ENCODE results near the gene NHSL2. TPM values are rescaled to one million over a fixed set of nuclear protein-coding genes. Genes with fewer than 3 reads are reported as not detected.

The NHSL2 gene
- total RNA-seq, 8 experiments from 2014 or later = 0.13 to 5.0 (median 1.3) TPM

DNA sequence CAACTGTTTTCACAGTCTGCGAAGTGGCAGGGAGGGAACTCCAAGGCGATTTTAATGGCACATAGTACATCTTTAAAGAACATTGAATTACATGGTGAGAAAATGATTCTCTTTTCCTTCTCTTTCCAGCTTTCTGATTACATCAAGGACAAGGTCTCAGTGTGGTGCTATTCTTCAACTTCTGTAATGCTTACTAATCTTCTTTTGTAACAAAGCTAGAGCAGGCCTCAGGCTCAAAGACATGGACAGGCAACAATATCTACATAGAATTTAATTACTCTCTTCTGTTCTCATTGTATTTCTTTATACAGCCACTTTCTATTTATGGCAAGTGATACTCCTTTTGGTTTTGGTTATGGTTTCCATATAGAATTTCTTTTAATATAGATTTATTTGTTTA lies 172.6 kb downstream of the NHSL2 start:
- ATAC-seq (replicated peaks in 6 of 8) = no peak
- no peak overlapping the region for H3K27ac ChIP-seq
- no peak overlapping the region for H3K4me3 ChIP-seq
- 28 to 71% methylated on average over 2 of the region's 2 CpGs; no CpG with 5 or more reads in 8 of the 10 experiments for WGBS, 10 experiments
- in situ Hi-C loops (cut with MboI; ENCODE audit: low pct_unique_long_range_greater_than_20kb in 2 of 9, low sequenced_read_pairs in 9 of 9, unreplicated experiment in 9 of 9) = no loop called here
- peaks cover 20 to 44% of the 10 kb centered on the region in 2 donors for H3K4me1 ChIP-seq (replicated peaks in 1 of 2)

DNA sequence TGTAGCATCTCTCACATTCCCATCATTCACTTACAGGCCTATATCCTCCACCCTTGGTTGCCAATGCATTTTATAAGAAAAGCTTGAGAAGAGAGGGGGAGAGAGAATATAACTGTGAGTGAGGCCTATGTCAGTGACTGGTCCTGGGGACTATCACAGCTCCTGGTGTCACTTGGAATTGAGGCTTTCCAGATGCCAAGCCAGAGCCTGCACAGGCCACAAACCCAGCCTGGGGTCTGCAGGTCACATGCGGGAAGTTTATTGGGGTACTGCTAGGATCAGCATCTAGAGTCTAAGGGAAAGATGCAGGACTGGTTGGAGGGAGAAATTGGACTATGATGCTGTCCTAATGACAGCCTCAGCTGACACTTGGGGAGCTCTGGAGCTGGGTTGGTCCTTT lies 173.5 kb downstream of the NHSL2 start:
- in situ Hi-C loops (cut with MboI; ENCODE audit: low pct_unique_long_range_greater_than_20kb in 2 of 9, low sequenced_read_pairs in 9 of 9, unreplicated experiment in 9 of 9) = no loop called here
- Histone ChIP-seq H3K4me3 (no peak overlapping the region), H3K27ac (no peak overlapping the region), H3K4me1 (replicated peaks in 1 of 2) (peaks cover 20 to 40% of the 10 kb centered on the region in 2 donors)
- no peak for ATAC-seq (replicated peaks in 6 of 8)
- WGBS, 10 experiments = 25 to 40% methylated on average over 1 of the region's 1 CpG; no CpG with 5 or more reads in 8 of the 10 experiments

DNA sequence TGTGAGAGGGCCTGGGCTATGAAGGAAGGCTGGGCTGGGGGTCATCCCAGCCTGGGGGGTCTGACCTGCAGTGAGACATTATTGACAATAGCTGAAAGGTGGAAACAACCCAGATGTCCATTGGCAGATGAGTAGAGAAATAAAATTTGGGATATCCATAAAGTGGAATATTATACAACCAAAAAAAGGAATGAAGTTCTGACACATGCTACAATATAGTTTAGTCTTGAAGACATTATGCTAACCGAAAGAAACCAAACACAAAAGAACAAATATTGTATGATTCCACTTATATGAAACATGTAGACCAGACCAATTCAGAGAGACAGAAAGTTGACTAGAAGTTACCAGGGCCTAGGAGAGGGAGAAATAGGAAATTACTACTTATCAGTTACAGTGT lies 176.3 kb downstream of the NHSL2 start:
- ATAC-seq (replicated peaks in 6 of 8) = no peak
- in situ Hi-C loops (cut with MboI; ENCODE audit: low pct_unique_long_range_greater_than_20kb in 2 of 9, low sequenced_read_pairs in 9 of 9, unreplicated experiment in 9 of 9) = no loop called here
- Histone ChIP-seq H3K4me1 (replicated peaks in 1 of 2) (peaks cover 8 to 13% of the 10 kb centered on the region in 2 donors), H3K27ac (no peak overlapping the region), H3K4me3 (no peak overlapping the region)
- 33 to 100% methylated on average over 1 of the region's 1 CpG; no CpG with 5 or more reads in 8 of the 10 experiments for WGBS, 10 experiments

DNA sequence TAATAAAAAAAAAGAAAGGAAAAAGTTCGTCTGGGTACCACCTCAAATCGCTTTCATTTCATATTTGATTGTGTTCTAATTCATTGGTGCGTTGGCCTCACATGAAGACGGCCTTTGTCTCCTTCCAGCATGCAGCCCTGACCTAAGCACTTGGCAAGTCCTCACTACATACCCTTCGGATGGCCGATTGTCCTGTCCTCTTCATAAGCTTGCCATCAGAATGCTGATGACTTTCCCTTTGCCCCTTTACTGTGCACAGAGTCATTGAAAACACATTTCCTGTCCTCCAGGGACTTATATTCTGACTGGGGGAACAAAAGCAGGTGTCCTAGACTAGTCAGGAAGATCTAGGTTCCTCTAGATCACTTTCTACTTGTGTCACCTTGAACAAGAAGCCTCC lies 178.1 kb downstream of the NHSL2 start:
- no peak overlapping the region for H3K27ac ChIP-seq
- H3K4me3 ChIP-seq = no peak overlapping the region
- ATAC-seq (replicated peaks in 6 of 8) = no peak
- in situ Hi-C loops (cut with MboI; ENCODE audit: low pct_unique_long_range_greater_than_20kb in 2 of 9, low sequenced_read_pairs in 9 of 9, unreplicated experiment in 9 of 9) = no loop called here
- no peaks in the 10 kb centered on the region for H3K4me1 ChIP-seq (replicated peaks in 1 of 2)
- WGBS, 10 experiments = 79 to 100% (median 80%) methylated on average over 1 to 2 of the region's 6 CpGs; no CpG with 5 or more reads in 7 of the 10 experiments

DNA sequence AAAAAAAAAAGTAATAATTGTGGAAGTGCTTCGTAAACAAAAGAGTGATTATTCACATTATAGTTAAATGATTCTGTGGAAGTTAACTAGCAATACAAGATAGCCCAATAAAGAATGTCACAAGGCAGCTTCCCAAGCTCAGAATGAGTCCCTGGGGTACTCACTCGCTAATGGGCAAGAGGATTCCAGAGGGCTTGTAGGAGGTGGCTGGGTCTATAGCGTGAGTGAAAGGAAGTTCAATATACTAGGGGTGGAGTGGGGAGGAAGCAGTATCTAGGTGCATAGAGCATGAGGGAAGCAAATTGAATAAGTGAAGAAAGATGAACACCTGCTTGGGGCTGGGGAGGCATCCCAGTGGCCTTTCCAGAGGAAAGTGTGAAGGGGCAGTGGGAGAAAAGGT lies 178.6 kb downstream of the NHSL2 start:
- peaks cover 0 to 3% of the 10 kb centered on the region in 2 donors for H3K4me1 ChIP-seq (replicated peaks in 1 of 2)
- in situ Hi-C loops (cut with MboI; ENCODE audit: low pct_unique_long_range_greater_than_20kb in 2 of 9, low sequenced_read_pairs in 9 of 9, unreplicated experiment in 9 of 9) = no loop called here
- no peak overlapping the region for H3K4me3 ChIP-seq
- peak in 3 of 8 experiments; percentile 49 to 60 (median 52) for ATAC-seq (replicated peaks in 6 of 8)
- no peak overlapping the region for H3K27ac ChIP-seq
- WGBS, 10 experiments = 0 to 100% (median 70%) methylated on average over 1 to 3 of the region's 3 CpGs; no CpG with 5 or more reads in 5 of the 10 experiments

DNA sequence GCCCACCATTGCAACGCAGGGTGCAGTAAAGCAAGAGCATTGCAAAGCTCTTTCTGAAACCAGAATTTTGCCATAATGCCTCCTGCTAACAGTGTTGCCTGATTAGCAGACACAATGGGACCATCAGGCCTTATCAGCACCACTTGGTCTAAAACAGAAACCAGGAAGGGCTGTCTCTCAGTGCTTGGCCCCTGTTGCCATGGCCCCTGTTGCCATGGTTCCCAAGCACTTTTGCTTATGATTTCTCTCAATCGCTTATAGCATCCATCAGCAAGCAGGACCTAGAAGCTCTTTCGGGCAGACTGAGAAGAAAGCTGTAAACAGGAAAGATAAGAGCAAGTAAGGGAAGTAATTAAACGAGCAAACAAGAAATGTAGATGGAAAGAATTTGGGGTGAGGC lies 184.2 kb downstream of the NHSL2 start:
- WGBS, 10 experiments = 0 to 100% (median 40%) methylated on average over 1 to 3 of the region's 4 CpGs; no CpG with 5 or more reads in 3 of the 10 experiments
- peak in 5 of 8 experiments; percentile 93 to 99 (median 98) for ATAC-seq (replicated peaks in 6 of 8)
- Histone ChIP-seq H3K4me1 (replicated peaks in 1 of 2) (peaks cover 15 to 20% of the 10 kb centered on the region in 2 donors), H3K4me3 (no peak overlapping the region), H3K27ac (peak overlapping the region in 1 of 2 donors; percentile 29)
- in situ Hi-C loops (cut with MboI; ENCODE audit: low pct_unique_long_range_greater_than_20kb in 2 of 9, low sequenced_read_pairs in 9 of 9, unreplicated experiment in 9 of 9) = no loop called here

DNA sequence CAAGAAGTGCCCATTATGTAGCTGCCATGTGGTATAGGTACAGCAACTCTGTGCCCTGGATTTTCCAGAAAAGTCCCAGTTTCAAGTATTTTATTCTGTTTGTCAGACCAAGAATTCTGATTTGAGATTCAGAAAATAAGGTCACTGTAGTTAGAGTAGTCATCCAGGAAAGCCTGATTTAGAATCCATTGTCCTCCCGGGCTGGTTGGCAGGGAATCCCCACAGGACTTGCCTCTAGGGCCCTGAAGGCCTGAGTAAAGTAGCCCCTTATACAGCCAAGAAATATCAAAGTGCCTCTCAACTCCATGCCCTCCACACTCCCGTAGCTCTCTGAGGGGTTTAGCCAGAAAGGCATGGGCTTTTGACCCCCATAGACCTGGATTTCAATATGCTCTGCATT lies 184.7 kb downstream of the NHSL2 start:
- peaks cover 15 to 20% of the 10 kb centered on the region in 2 donors for H3K4me1 ChIP-seq (replicated peaks in 1 of 2)
- WGBS, 10 experiments = 18 to 60% (median 39%) methylated on average over 1 to 2 of the region's 2 CpGs; no CpG with 5 or more reads in 7 of the 10 experiments
- in situ Hi-C loops (cut with MboI; ENCODE audit: low pct_unique_long_range_greater_than_20kb in 2 of 9, low sequenced_read_pairs in 9 of 9, unreplicated experiment in 9 of 9) = no loop called here
- no peak overlapping the region for H3K4me3 ChIP-seq
- H3K27ac ChIP-seq = no peak overlapping the region
- peak in 5 of 8 experiments; percentile 19 to 40 (median 33) for ATAC-seq (replicated peaks in 6 of 8)

DNA sequence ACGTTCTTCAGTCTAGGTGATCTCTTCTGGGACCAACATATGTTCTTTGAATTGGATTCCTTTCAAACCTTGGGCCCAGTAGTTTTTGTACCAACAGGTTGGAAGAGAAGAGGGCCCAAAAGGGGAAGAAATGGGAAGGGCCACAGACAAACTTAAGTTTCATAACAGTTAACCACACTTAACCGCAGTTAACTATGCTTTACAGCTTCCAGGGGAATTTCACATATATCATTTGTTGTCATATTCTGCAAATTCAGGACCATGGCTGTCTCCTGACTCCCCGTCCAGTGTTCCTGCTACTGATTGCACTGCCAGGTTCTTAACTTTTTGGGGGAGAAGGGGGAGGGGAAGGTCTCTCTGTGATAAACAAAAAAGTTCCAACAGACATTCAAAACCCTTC lies 186.5 kb downstream of the NHSL2 start:
- in situ Hi-C loops (cut with MboI; ENCODE audit: low pct_unique_long_range_greater_than_20kb in 2 of 9, low sequenced_read_pairs in 9 of 9, unreplicated experiment in 9 of 9) = no loop called here
- H3K27ac ChIP-seq = no peak overlapping the region
- no peak for ATAC-seq (replicated peaks in 6 of 8)
- peaks cover 15 to 20% of the 10 kb centered on the region in 2 donors for H3K4me1 ChIP-seq (replicated peaks in 1 of 2)
- 37 to 100% (median 75%) methylated on average over 1 to 2 of the region's 3 CpGs; no CpG with 5 or more reads in 6 of the 10 experiments for WGBS, 10 experiments
- H3K4me3 ChIP-seq = no peak overlapping the region

DNA sequence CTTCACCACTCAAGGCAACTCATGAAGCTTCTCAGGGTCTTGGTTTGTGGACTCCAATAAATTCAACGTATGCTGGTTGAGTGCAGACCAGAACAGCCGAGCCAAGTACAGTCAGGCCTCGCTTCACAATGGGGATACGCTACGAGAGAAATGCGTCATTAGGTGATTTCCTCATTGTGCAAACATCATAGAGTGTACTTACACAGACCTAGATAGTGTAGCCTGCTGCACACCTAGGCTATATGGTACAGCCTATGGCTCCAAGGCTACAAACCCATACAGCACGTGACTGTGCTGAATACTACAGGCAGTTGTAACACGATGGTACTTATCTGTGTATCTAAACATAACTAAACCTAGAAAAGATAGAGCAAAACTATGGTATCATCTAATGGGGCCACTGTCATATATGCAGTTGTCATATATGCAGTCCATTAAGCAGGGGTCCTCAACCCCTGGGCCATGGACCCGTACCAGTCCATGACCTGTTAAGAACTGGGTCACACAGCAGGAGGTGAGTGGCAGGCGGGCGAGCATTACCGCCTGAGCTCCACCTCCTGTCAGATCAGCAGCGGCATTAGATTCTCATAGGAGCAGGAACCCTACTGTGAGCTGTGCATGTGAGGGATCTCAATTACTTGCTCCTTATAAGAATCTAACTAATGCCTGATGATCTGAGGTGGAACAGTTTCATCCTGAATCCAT lies 189.6 kb downstream of the NHSL2 start:
- Histone ChIP-seq H3K4me1 (replicated peaks in 1 of 2) (peaks cover 6 to 8% of the 10 kb centered on the region in 2 donors), H3K4me3 (no peak overlapping the region), H3K27ac (no peak overlapping the region)
- 33 to 80% (median 45%) methylated on average over 1 to 2 of the region's 13 CpGs; no CpG with 5 or more reads in 6 of the 10 experiments for WGBS, 10 experiments
- in situ Hi-C loops (cut with MboI; ENCODE audit: low pct_unique_long_range_greater_than_20kb in 2 of 9, low sequenced_read_pairs in 9 of 9, unreplicated experiment in 9 of 9) = no loop called here
- ATAC-seq (replicated peaks in 6 of 8) = no peak

DNA sequence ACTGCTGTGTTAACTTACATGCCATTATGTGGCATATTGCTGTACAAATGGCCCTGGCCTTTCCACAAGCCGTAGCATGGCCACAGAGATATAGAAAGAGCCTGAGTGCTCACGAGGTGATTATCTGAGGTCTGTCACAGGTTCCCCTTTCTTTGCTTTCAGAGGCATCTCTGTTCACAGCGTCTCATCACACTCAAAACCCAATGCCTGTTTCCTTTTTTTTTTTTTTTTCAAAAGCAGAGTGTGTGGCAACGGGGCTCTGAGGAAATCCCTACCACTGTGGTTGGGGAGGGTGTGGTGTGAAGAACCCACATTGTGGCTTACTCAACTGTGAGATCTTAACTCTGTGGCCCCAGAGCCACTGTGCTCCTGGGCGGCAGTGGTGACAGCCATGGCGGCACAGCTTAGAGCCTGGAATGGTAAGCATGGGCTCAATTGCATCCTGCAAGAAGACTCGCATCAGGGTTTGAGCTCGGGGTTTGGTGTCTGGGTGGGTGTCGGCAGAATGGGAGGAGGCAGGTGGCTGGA lies 190.2 kb downstream of the NHSL2 start:
- no peak for ATAC-seq (replicated peaks in 6 of 8)
- H3K4me3 ChIP-seq = no peak overlapping the region
- 0 to 83% (median 57%) methylated on average over 1 to 7 of the region's 9 CpGs; no CpG with 5 or more reads in 7 of the 10 experiments for WGBS, 10 experiments
- in situ Hi-C loops (cut with MboI; ENCODE audit: low pct_unique_long_range_greater_than_20kb in 2 of 9, low sequenced_read_pairs in 9 of 9, unreplicated experiment in 9 of 9) = no loop called here
- no peak overlapping the region for H3K27ac ChIP-seq
- peaks cover under 1 to 2% of the 10 kb centered on the region in 2 donors for H3K4me1 ChIP-seq (replicated peaks in 1 of 2)

DNA sequence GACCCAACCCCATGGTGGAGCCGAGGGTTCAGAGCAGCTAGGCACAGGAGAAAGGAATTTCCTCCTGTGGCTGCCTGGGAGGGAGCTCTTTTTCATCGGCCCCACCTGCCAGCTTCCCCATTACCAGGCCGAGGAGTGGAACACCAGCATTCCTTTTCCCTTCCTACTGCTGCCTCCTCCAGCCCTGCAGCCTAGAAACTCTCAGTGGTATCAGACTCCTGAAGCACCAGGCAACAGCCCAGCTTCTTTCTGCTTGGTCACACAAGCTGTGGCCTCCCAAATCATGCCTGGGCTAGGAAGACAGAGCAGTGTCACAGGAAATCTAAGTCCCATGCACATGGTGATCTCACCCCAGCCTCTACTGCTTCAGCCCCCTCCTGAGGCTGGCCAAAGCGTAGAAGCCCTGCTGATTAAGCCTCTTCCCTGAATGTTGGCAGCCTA lies 191.0 kb downstream of the NHSL2 start:
- peak in 5 of 8 experiments; percentile 26 to 83 (median 53) for ATAC-seq (replicated peaks in 6 of 8)
- WGBS, 10 experiments = 30 to 83% methylated on average over 1 to 2 of the region's 4 CpGs; no CpG with 5 or more reads in 8 of the 10 experiments
- Histone ChIP-seq H3K27ac (no peak overlapping the region), H3K4me3 (no peak overlapping the region), H3K4me1 (replicated peaks in 1 of 2) (no peaks in the 10 kb centered on the region)
- in situ Hi-C loops (cut with MboI; ENCODE audit: low pct_unique_long_range_greater_than_20kb in 2 of 9, low sequenced_read_pairs in 9 of 9, unreplicated experiment in 9 of 9) = no loop called here

DNA sequence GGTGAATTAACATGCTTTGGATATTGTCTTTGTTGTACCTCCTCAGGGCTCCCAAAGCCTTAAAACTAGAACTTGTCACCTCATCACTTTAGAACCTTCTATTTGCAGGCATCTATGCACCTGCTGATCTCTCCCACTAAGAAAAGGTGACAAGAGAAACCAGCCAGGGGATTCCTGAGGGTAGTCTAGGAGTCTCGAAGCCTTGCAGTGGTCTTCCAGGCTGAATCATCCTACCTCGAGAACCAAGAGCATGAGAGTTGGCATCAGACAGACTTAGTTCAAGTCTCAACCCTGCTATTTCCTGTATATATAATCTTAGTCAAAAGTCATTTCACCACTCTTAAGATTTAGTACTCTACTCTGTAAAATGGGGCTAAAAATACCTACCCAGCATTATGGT lies 191.5 kb downstream of the NHSL2 start:
- no peak for ATAC-seq (replicated peaks in 6 of 8)
- in situ Hi-C loops (cut with MboI; ENCODE audit: low pct_unique_long_range_greater_than_20kb in 2 of 9, low sequenced_read_pairs in 9 of 9, unreplicated experiment in 9 of 9) = no loop called here
- WGBS, 10 experiments = 0 to 64% (median 40%) methylated on average over 1 to 2 of the region's 2 CpGs; no CpG with 5 or more reads in 7 of the 10 experiments
- Histone ChIP-seq H3K4me1 (replicated peaks in 1 of 2) (no peaks in the 10 kb centered on the region), H3K4me3 (no peak overlapping the region), H3K27ac (no peak overlapping the region)

DNA sequence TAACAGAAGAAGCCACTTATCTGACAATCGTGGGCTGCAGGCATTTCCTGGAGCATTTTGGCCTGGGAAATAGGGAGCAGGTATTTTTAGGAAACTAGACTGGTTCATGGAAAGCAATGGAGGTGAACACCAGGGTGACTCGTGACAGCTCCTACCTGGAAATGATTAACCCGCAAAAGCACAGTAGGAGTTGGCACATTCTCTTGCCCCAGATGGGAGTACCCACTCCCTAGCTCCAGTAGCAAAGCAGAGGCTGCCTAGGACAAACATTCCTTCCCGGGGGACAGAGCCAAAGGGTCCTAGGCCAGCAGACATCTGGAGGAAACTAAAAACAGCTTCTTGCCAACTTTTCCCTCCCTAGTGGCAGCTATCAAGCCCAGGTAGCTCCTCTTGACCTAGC lies 192.1 kb downstream of the NHSL2 start:
- no peak for ATAC-seq (replicated peaks in 6 of 8)
- in situ Hi-C loops (cut with MboI; ENCODE audit: low pct_unique_long_range_greater_than_20kb in 2 of 9, low sequenced_read_pairs in 9 of 9, unreplicated experiment in 9 of 9) = no loop called here
- Histone ChIP-seq H3K27ac (no peak overlapping the region), H3K4me3 (no peak overlapping the region), H3K4me1 (replicated peaks in 1 of 2) (no peaks in the 10 kb centered on the region)
- 47 to 80% methylated on average over 1 to 3 of the region's 4 CpGs; no CpG with 5 or more reads in 8 of the 10 experiments for WGBS, 10 experiments

All from motor neuron (in vitro differentiated cells).